DMS 273 (cell line): ENCODE data around the gene DNAJC27.

ENCODE experiments used
- DNase-seq: peaks from one replicate; lab custom pipeline; 2025; ENCODE audit not compliant: unreplicated experiment; lab: John Stamatoyannopoulos, UW

DNAJC27 gene

GRCh38 chr2:24909555-24910177 is 62.1 kb downstream of the DNAJC27 start:
- DNase-seq: no peak

GRCh38 chr2:24908461-24908901 is 63.3 kb downstream of the DNAJC27 start:
- no peak for DNase-seq

DNA sequence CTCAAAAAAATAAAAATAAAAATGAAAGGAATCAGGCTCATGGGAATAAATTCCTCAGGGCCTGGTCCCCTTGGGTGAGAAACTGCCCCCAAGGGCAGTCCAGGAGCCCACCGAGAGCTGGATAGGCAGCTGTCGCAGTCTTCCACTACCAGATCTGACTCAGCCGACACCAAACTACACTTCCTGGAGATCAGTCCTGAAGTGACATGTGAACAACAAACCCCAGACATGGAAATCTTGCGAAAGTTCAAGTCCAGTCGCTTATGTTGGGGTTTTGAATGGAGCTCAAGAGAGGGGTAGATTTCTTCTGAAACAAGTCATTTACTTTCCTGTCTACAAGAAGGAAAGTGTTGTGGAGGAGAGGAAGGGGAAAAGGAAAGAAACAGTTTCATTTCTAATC is 64.6 kb downstream of the DNAJC27 start:
- DNase-seq: no peak

DNA sequence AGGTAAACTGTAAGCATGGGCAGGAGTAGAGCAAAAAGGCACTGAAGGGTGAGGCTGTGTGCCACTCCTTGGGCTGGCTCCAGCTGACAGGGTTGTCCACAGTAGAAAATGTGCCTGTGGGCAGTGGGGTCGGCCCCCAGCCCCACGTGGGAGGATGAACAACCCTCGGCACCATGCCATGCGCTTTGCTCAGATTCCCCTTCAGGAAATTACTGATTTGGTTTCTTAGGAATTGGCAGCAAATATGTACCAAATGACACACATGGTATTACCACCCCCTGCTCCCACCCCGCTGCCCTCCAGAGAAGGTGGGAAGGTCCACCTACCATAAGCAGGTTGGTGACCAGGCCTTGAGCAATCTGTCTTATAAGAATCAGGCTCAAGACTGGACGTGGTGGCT is 65.3 kb downstream of the DNAJC27 start:
- DNase-seq: no peak

DNA sequence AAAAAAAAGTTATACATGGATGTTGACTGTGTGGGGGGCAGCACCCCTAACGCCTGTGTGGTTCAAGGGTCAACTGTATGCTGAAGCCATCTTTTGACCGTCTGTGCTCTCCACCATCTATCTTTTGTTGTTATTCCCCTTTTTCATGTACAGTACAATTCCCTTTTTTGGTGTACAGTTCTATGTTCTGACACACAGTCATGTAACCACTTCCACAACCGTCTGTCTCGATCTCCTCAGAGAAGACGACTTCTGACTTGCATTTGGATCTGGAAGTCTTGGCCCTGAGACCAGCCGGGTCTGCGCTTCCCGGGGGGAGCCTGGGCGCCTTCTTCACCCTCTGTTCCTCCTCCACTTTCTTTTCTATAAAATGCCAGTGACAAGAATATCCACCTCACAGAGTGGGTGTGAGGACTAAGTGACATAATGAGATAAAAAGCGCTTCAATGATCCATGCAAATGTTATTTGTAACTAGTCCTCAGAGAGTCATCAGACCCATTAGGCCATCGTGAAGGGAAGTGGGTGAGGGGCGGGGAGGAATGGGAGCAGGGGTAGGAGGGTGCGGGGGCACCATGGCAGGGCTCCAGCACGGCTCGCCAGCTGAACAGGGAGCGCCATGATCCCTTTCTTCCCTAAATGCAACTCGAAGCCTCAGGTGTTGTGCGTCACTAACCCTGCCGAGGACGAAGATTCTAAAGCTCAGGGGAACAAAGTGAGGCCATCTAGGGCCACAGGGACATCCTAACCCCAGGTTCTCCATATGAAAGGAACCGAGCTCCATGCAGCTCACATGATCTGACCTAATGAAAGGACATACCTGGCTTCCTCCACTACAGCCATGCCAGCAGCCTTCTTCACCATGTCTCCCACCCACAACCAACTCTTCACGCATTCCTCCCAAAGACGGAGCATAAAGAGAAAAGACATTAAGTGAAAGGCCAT is 68.3 kb downstream of the DNAJC27 start:
- no peak for DNase-seq

GRCh38 chr2:24899361-24899910 is 72.3 kb downstream of the DNAJC27 start:
- no peak for DNase-seq

GRCh38 chr2:24898122-24899109 is 73.3 kb downstream of the DNAJC27 start:
- no peak for DNase-seq

DNA sequence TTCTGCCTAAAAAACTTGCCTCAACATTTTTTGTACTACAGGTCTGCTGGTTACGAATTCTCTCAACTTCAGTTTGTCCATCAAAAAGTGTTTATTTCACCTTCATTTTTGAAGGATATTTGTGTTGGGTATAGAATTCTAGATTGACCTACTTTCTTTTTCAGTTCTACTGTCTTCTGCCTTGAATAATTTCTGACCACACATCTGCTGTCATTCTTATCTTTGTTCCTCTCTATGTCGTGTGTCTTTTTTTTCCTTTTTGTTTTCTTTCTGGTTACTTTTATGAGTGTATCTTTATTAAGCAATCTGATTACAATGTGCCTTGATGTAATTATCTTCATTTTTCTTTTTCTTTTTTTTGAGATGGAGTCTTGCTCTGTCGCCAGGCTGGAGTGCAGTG is 77.0 kb downstream of the DNAJC27 start:
- DNase-seq: no peak

DNA sequence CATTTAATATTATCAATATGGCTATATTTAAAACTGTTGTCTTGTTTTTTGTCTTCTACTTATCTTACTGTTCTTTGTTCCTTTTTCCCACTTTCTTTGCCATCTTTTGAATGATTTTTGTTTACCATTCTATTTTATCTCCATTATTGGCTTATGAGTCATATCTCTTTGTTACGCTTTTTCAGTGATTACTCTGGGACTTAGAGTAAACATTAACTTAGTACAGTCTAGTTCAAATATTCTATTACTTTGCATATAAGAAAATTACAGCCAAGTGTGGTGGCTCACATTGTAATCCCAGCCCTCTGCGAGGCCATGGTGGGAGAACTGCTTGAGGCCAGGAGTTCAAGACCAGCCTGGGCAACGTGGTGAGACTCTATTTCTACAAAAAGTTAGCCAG is 77.8 kb downstream of the DNAJC27 start:
- no peak for DNase-seq
